HG02571 (cell line): Measurements from ENCODE around the gene TLL1.

Source experiments
- ATAC-seq: cut with Tn5 transposase; IDR thresholded peaks from one replicate; pipeline ENCODE4 v1.9.1; 2021; ENCODE audit warnings: mild to moderate bottlenecking, moderate library complexity; ENCODE audit not compliant: unreplicated experiment

Gene TLL1

GRCh38 chr4:166134285-166134684 is 261.2 kb downstream of the TLL1 start:
- no peak for ATAC-seq

DNA sequence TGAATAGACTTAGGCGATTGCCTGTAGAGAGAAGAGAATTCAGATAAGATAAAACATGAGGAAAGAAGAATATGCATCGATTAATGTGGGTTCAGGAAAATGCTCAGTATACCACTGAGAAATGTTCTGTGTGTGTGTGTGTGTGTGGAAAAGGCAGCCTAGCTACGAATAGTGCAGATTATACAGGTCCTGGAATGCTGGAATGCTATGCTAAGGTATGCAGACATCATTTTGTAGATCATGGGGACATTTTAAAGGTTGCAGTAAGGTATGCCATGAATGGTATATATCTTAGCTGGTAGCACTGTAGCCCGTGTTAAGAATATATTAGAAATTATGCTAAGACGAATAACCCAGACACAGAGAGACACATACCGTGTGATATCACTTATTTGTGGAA is 267.9 kb downstream of the TLL1 start:
- no peak for ATAC-seq

GRCh38 chr4:166143227-166143626 is 270.2 kb downstream of the TLL1 start:
- ATAC-seq, result no peak

- no peak for ATAC-seq
These were observed 271.6 kb downstream of the TLL1 start for GRCh38 chr4:166144607-166145006.

DNA sequence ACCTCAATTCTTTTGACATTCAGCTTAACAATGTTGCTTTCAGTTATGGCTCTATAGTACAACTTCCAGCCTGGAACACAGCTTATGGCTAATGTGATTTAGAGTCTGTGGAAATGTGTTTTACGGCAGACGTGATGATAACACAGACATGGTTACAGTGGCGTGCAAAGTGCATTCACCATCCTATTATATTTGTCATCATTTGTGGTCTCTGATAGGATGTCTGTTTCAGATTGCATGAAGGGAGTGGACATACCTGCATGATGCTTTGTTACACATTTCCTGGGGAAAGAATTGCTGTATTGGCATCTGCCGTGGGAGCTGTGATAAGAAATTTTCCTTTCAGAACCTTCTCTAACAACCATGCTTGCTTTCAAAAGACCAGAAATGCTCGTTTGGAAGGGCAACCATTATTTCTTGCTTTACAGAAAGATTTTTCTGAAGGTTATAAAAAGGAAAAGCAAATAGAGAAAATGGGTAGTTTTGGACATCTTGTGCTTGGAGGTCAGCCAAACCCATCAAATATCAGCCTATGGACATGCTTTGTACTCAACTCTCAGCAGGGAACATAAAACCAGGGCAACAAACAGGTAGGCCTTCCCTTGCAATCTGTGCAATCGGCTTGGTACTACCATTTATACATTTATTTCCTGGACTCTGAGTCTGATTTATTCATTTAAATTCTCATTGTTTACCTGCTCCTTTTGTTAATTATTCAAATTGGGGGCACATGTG is 273.9 kb downstream of the TLL1 start:
- no peak for ATAC-seq
